Mesendoderm (in vitro differentiated cells): ENCODE measurements around the gene PARP11.

Experiments
- DNase-seq: peaks from one replicate; pipeline ENCODE4 v3.0.0; 2013
- H2AK5ac ChIP-seq: 2 replicates; pipeline ENCODE4 v1.6.1; 2013; ENCODE audit warnings: low read length, inconsistent platforms
- H2BK120ac ChIP-seq: 2 replicates; pipeline ENCODE4 v1.6.1; 2013; ENCODE audit warnings: low read depth, mild to moderate bottlenecking, low read length, moderate library complexity, mixed read lengths
- H2BK15ac ChIP-seq: replicated peaks from 2 replicates; pipeline ENCODE4 v1.6.1; 2013; ENCODE audit warnings: low read depth, mild to moderate bottlenecking, moderate library complexity
- H2BK5ac ChIP-seq: 2 replicates; pipeline ENCODE4 v1.6.1; 2013; ENCODE audit warnings: low read length, inconsistent platforms
- H3K18ac ChIP-seq: 2 replicates; pipeline ENCODE4 v1.6.1; 2013; ENCODE audit warnings: mild to moderate bottlenecking, low read length, mixed read lengths
- H3K23ac ChIP-seq: one replicate; pipeline ENCODE4 v1.6.1; 2013; ENCODE audit warnings: low read length
- H3K27ac ChIP-seq: 2 replicates; pipeline ENCODE4 v1.5.1; 2013; ENCODE audit warnings: low read depth, mild to moderate bottlenecking, inconsistent platforms, low read length, moderate library complexity
- H3K27me3 ChIP-seq: 2 replicates; pipeline ENCODE4 v1.6.1; 2013; ENCODE audit warnings: low read length, control low read depth, mild to moderate bottlenecking, inconsistent platforms; ENCODE audit not compliant: insufficient read depth, poor library complexity
- H3K36me3 ChIP-seq: 2 replicates; pipeline ENCODE4 v1.6.1; 2013; ENCODE audit warnings: low read length, inconsistent platforms; ENCODE audit not compliant: control insufficient read depth, insufficient read depth
- H3K4ac ChIP-seq: one replicate; pipeline ENCODE4 v1.6.1; 2013; ENCODE audit warnings: low read depth, mild to moderate bottlenecking, low read length, moderate library complexity
- H3K4me1 ChIP-seq: 2 replicates; pipeline ENCODE4 v1.6.1; 2013; ENCODE audit warnings: low read depth, low read length, inconsistent platforms; ENCODE audit not compliant: control insufficient read depth
- H3K4me2 ChIP-seq: 2 replicates; pipeline ENCODE4 v1.6.1; 2013; ENCODE audit warnings: low read length
- H3K4me3 ChIP-seq: 2 replicates; pipeline ENCODE4 v1.5.1; 2013; ENCODE audit warnings: mild to moderate bottlenecking, low read length
- H3K56ac ChIP-seq: one replicate; pipeline ENCODE4 v1.6.1; 2013; ENCODE audit warnings: low read length
- H3K79me1 ChIP-seq: 2 replicates; pipeline ENCODE4 v1.6.1; 2013; ENCODE audit warnings: low read length, inconsistent platforms
- H3K79me2 ChIP-seq: 2 replicates; pipeline ENCODE4 v1.6.1; 2013; ENCODE audit warnings: mild to moderate bottlenecking, low read length; ENCODE audit not compliant: control insufficient read depth, insufficient read depth
- H3K9ac ChIP-seq: 2 replicates; pipeline ENCODE4 v1.6.1; 2013; ENCODE audit warnings: low read length, inconsistent platforms
- H4K5ac ChIP-seq: one replicate; pipeline ENCODE4 v1.6.1; 2013; ENCODE audit warnings: low read length
- H4K8ac ChIP-seq: one replicate; pipeline ENCODE4 v1.6.1; 2013; ENCODE audit warnings: low read depth, mild to moderate bottlenecking, control low read depth, low read length, moderate library complexity
- WGBS: extraction: QIAGEN DNeasy Blood & Tissue Kit; methylation state at CpG from one replicate; pipeline ENCODE4 v1.1.7; 2013; ENCODE audit warnings: low lambda C conversion rate, missing lambda C conversion rate; ENCODE audit not compliant: insufficient coverage; ENCODE audit errors: extremely low coverage; 5-methylcytosine and 5-hydroxymethylcytosine counted together

PARP11 gene

GRCh38 chr12:3803865-3804472, 69.2 kb downstream of the PARP11 start:
- Histone ChIP-seq H2BK15ac (no peak overlapping the region), H3K23ac (no peak overlapping the region), H2BK120ac (no peak overlapping the region), H3K27me3 (no peaks in the 10 kb centered on the region), H3K79me1 (no peaks in the 10 kb centered on the region), H3K18ac (no peak overlapping the region), H4K8ac (no peak overlapping the region), H3K36me3 (no peaks in the 10 kb centered on the region), H2BK5ac (no peak overlapping the region), H3K9ac (no peak overlapping the region), H3K4ac (no peak overlapping the region), H2AK5ac (no peak overlapping the region), H4K5ac (no peak overlapping the region), H3K27ac (no peak overlapping the region), H3K4me1 (no peaks in the 10 kb centered on the region), H3K79me2 (no peaks in the 10 kb centered on the region), H3K4me2 (no peak overlapping the region), H3K56ac (no peak overlapping the region), H3K4me3 (no peak overlapping the region)
- DNase-seq, result peak; percentile 83
- WGBS, result no CpG with 5 or more reads among the region's 14 CpGs

- Histone ChIP-seq H3K56ac (no peak overlapping the region), H3K18ac (no peak overlapping the region), H3K36me3 (no peaks in the 10 kb centered on the region), H2BK5ac (no peak overlapping the region), H3K27me3 (no peaks in the 10 kb centered on the region), H3K27ac (no peak overlapping the region), H3K23ac (no peak overlapping the region), H2BK15ac (no peak overlapping the region), H4K5ac (no peak overlapping the region), H4K8ac (no peak overlapping the region), H3K4ac (no peak overlapping the region), H3K79me1 (no peaks in the 10 kb centered on the region), H2BK120ac (no peak overlapping the region), H3K79me2 (no peaks in the 10 kb centered on the region), H3K4me2 (no peak overlapping the region), H2AK5ac (no peak overlapping the region), H3K9ac (no peak overlapping the region), H3K4me3 (no peak overlapping the region), H3K4me1 (no peaks in the 10 kb centered on the region)
- no CpG with 5 or more reads among the region's 5 CpGs for WGBS
- no peak for DNase-seq
Observed at GRCh38 chr12:3802721-3803120, 70.5 kb downstream of the PARP11 start.

- Histone ChIP-seq H2BK15ac (no peak overlapping the region), H3K18ac (no peak overlapping the region), H3K79me1 (no peaks in the 10 kb centered on the region), H2BK120ac (no peak overlapping the region), H3K27ac (no peak overlapping the region), H3K23ac (no peak overlapping the region), H3K4ac (no peak overlapping the region), H2AK5ac (no peak overlapping the region), H3K9ac (no peak overlapping the region), H3K4me3 (no peak overlapping the region), H3K27me3 (no peaks in the 10 kb centered on the region), H3K36me3 (no peaks in the 10 kb centered on the region), H3K4me2 (no peak overlapping the region), H3K56ac (no peak overlapping the region), H3K4me1 (no peaks in the 10 kb centered on the region), H3K79me2 (no peaks in the 10 kb centered on the region), H2BK5ac (no peak overlapping the region), H4K5ac (no peak overlapping the region), H4K8ac (no peak overlapping the region)
- WGBS, result no CpG with 5 or more reads among the region's 3 CpGs
- peak; percentile 26 for DNase-seq
Observed at GRCh38 chr12:3797531-3798048, 75.6 kb downstream of the PARP11 start.

- H4K8ac ChIP-seq, result no peak overlapping the region
- H3K4me3 ChIP-seq, result no peak overlapping the region
- H2BK120ac ChIP-seq, result no peak overlapping the region
- no peak overlapping the region for H3K18ac ChIP-seq
- no peak overlapping the region for H3K56ac ChIP-seq
- no peak overlapping the region for H3K4ac ChIP-seq
- no peak overlapping the region for H2BK15ac ChIP-seq
- no peak overlapping the region for H3K23ac ChIP-seq
- H3K36me3 ChIP-seq, result no peaks in the 10 kb centered on the region
- H3K79me1 ChIP-seq, result no peaks in the 10 kb centered on the region
- H3K4me2 ChIP-seq, result no peak overlapping the region
- H3K4me1 ChIP-seq, result no peaks in the 10 kb centered on the region
- no peak overlapping the region for H3K27ac ChIP-seq
- no peak overlapping the region for H2AK5ac ChIP-seq
- H2BK5ac ChIP-seq, result no peak overlapping the region
- no peak for DNase-seq
- no CpG with 5 or more reads among the region's 5 CpGs for WGBS
- H4K5ac ChIP-seq, result no peak overlapping the region
- H3K27me3 ChIP-seq, result no peaks in the 10 kb centered on the region
- H3K79me2 ChIP-seq, result no peaks in the 10 kb centered on the region
- H3K9ac ChIP-seq, result no peak overlapping the region
Observed at GRCh38 chr12:3795492-3796133, 77.6 kb downstream of the PARP11 start.

GRCh38 chr12:3795066-3795465, 78.1 kb downstream of the PARP11 start:
- Histone ChIP-seq H3K27ac (no peak overlapping the region), H3K4me3 (no peak overlapping the region), H3K4me1 (no peaks in the 10 kb centered on the region), H3K4me2 (no peak overlapping the region), H3K36me3 (no peaks in the 10 kb centered on the region), H2BK120ac (no peak overlapping the region), H3K27me3 (no peaks in the 10 kb centered on the region), H2AK5ac (no peak overlapping the region), H3K56ac (no peak overlapping the region), H3K79me2 (no peaks in the 10 kb centered on the region), H3K79me1 (no peaks in the 10 kb centered on the region), H3K23ac (no peak overlapping the region), H4K8ac (no peak overlapping the region), H2BK5ac (no peak overlapping the region), H3K4ac (no peak overlapping the region), H3K9ac (no peak overlapping the region), H3K18ac (no peak overlapping the region), H2BK15ac (no peak overlapping the region), H4K5ac (no peak overlapping the region)
- no CpG with 5 or more reads among the region's 2 CpGs for WGBS
- DNase-seq, result no peak
